GM19193 (cell line): ENCODE measurements around the gene FAM13A.

ENCODE experiments used
- POLR2A ChIP-seq: IDR thresholded peaks from 4 replicates; pipeline ENCODE4 v1.6.1; 2011; ENCODE audit not compliant: insufficient read depth, insufficient read length; ENCODE audit errors: extremely low read depth

The FAM13A gene

GRCh38 chr4:88985088-88985773, 71.8 kb downstream of the FAM13A start:
- no peak for TF ChIP-seq POLR2A

- TF ChIP-seq POLR2A: no peak
These were observed 74.2 kb downstream of the FAM13A start for GRCh38 chr4:88982757-88983156.

DNA sequence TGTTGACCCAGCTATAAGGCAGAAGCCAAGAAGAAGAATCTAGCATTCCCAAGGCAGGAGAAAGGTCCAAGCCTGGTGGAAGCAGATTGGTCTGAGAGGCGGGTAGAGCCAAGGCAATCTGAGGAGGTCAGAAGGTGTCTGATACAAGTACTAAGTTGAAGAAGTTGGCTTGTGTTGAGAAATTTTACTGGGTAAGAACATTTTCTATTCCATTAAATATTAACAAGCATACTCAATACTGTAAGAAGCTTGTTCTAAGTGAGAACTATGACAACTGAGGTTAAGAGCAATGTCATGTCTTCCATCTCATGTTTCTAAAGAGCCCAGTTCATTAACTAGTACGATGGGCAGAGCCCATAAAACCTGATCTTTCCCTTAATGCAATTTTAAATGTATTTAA, 75.0 kb downstream of the FAM13A start:
- TF ChIP-seq POLR2A: no peak

- no peak for TF ChIP-seq POLR2A
These were observed 75.4 kb downstream of the FAM13A start for GRCh38 chr4:88981556-88981955.

DNA sequence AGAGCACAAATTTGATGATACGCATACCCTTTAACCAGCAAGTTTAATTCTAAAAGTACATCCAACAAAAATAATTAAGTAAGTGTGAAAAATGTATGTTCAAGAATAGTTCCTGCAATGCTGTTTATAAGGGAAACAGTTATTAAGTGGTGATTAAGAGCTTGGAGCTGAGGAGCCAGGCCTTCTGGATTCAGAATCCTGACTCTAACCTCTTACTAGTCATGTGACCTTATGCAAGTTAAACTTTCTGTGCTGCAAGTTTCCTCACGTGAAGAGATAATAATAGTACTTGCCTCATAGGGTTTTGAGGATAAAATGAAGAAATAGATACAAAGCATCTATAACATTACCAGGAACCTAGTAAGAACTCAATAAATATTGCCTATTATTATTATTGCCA, 77.7 kb downstream of the FAM13A start:
- no peak for TF ChIP-seq POLR2A

DNA sequence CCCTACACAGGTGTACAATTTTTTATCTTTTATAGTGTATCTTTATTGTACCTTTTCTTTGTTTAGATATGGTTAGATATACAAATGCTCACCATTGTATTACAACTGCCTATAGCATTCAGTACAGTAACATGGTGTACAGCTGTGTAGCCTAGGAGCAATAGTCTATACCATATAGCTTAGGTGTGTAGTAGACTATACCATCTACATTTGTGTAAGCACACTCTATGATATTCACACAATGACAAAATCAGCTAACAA, 80.3 kb downstream of the FAM13A start:
- no peak for TF ChIP-seq POLR2A

DNA sequence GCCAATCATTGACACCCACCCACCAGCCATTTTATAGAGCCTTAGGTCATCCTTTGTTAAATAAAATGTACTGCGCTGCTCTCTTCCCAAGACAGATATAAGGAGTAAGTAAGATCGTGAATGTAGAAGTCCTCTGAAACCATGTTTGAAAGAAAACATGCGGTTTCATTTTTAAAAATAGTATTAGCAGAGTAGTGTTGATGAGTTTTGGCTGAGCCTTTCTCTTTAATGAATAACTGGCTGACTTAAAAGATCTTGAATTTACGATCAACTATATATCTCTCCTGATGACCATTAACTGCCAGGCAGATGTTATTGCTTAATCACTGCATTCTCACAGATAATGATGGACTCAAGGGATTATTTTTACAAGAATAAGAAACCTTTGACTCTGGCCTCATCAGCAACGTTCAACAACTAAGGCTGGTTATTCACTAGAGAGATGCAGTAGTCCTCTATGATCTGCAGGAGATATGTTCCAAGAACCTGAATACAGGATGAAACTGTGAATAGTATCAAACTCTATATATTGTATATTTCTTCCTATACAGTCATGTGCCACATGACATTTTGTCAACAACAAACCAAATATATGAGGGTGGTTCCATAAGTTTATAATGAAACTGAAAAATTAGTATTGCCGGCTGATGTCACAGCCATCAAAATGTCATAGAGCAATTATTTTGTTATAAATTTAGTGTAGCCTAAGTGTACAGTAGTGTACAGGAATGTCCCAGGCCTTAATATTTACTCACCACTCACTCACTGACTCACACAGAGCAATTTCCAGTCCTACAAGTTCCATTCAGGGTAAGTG, 80.8 kb downstream of the FAM13A start:
- TF ChIP-seq POLR2A: no peak

GRCh38 chr4:88971536-88971935, 85.4 kb downstream of the FAM13A start:
- TF ChIP-seq POLR2A: no peak

- TF ChIP-seq POLR2A: no peak
These were observed 87.2 kb downstream of the FAM13A start for GRCh38 chr4:88969746-88970145.

DNA sequence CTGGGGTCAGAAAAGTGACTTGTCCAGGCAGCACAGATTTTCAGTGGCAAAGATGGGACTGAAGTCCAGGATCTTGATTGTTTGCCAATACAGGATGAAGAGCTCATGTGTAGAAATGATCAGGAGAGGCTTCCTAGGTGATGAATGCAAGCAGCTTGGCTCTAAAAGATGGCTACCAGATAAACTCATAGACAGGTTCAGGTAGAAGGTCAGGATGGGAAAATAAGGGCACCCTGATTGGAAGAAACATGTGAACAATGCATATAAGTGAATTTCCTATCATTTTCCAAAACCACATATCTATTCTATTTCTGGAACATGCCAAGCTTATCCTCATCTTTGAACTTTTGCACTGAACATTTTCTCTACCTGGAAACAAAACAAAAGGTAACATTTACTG, 87.7 kb downstream of the FAM13A start:
- no peak for TF ChIP-seq POLR2A

DNA sequence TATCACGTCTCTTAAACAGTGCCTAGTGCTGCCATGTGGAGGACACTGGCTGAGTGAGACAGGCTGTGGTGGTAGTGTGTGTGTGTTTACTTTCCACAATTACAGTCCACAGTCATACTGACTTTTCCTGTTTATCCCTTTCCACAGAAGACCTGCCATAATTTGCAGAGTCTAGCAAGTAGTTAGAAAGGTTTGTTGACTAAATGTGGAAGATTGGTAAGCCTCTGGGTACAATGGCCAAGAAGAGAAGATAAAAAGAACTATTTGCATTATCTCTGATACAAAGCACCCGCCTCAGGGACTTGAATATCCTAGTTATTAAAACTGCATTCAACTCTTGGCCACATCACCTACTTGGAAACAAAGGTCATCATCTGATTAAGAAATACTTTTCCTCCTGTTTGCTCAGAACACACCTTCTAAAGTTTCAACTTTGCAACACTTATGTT, 89.1 kb downstream of the FAM13A start:
- no peak for TF ChIP-seq POLR2A

DNA sequence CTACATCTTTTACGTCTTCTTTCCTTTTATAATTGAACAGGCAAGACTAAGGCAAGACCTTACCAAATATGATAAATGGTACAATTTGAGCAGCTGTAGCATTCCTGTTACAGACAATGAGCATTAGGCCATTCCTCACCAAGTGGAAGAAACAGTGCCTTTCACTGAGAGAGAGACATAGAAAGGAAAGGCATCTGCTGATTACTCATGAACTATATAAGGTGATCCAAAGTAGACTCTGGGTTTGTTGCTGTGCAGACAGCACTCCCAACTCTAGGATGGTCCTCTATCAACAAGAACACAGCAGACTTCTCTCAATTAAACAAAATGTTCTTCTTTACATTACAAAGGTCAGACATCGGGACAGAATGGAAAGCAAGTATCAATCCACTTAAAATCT, 91.9 kb downstream of the FAM13A start:
- no peak for TF ChIP-seq POLR2A

- no peak for TF ChIP-seq POLR2A
These were observed 92.5 kb downstream of the FAM13A start for GRCh38 chr4:88964450-88964849.

DNA sequence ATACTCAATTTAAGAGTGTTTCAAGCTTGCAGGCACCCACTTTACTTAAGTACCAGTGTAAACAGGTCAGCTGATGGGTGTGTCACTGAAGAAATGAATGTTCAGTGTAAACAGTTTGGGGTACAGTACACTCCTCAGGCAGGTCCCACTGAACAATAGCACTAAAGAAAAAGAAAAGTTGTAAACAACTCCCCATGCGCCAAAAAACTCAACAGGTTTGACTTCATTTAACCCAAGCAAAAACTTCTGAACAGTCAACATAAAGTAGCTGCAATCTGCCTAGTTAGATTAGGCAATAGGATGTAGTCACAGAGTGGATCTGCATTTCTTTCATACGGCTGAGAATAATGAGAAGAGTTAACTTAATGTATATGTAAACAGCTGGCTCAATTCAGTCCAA, 93.2 kb downstream of the FAM13A start:
- TF ChIP-seq POLR2A: no peak

DNA sequence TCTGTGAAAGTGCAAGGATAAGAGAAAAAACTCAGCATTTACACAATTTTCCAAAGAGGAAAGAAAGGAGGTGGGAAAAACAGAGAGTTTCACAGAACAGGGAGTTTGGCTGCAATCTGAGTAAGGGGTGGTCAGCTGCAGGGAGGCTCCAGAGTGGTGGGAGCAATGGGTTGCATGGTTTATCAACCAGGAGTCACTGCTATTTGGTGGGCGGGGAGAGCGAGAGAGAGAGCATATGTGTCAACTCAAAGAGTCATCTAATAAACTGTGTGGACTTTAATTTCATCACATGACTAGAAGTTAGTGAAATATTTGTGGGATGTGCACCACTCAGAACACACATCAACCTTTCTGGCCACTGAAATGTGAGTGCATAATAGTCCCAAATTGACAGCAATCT, 94.6 kb downstream of the FAM13A start:
- TF ChIP-seq POLR2A: no peak

GRCh38 chr4:88960576-88960975, 96.4 kb downstream of the FAM13A start:
- no peak for TF ChIP-seq POLR2A
